Hypothalamus (tissue), 51 donors: Measurements from ENCODE around the gene ANKRA2.
"Not testable (repeated sequence)": the region's sequence is repeated elsewhere in the genome, so short reads cannot be mapped to it uniquely, and the experiment has no call there.

Experiments
- DNase-seq, 51 donors: peaks; one replicate each; lab custom pipeline; 2025; lab: John Stamatoyannopoulos, UW

ANKRA2 gene

GRCh38 chr5:73552642-73553041 lies 12.8 kb downstream of the ANKRA2 start:
- DNase-seq = no peak

GRCh38 chr5:73550016-73550415 lies 15.4 kb downstream of the ANKRA2 start:
- no peak for DNase-seq

- DNase-seq = no peak
These were observed 20.0 kb downstream of the ANKRA2 start for GRCh38 chr5:73545403-73545779.

GRCh38 chr5:73544429-73545402 lies 20.7 kb downstream of the ANKRA2 start:
- DNase-seq = peak in 1 of 51 donors; percentile 2

- no peak for DNase-seq
These were observed 23.4 kb downstream of the ANKRA2 start for GRCh38 chr5:73542020-73542419.

- DNase-seq = no peak
These were observed 25.2 kb downstream of the ANKRA2 start for GRCh38 chr5:73540192-73540591.

GRCh38 chr5:73539730-73540129 lies 25.7 kb downstream of the ANKRA2 start:
- DNase-seq = no peak

- no peak for DNase-seq
These were observed 30.5 kb downstream of the ANKRA2 start for GRCh38 chr5:73534971-73535370.

- DNase-seq = no peak
These were observed 31.3 kb downstream of the ANKRA2 start for GRCh38 chr5:73534011-73534644.

- no peak for DNase-seq
These were observed 33.2 kb downstream of the ANKRA2 start for GRCh38 chr5:73532195-73532594.

- DNase-seq = no peak
These were observed 34.1 kb downstream of the ANKRA2 start for GRCh38 chr5:73531356-73531755.

DNA sequence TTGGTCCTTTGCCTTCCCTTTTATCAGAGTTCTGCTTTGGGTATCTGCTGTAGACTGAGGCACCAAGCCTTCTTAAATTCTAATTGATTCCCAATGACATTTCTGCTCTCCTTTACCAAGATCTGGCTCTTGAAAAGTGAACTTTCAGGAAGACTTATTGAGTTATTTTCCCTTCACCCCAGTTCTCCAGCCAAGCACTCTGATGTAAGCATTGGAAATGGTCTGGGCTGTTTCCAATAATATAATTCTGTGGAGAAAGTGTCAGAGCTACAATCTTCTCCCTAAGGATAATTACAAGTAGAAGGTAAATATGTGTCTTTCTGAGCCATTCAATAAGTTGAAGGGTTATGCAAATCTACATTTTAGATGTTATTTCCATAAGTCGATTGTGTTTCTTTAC lies 36.4 kb downstream of the ANKRA2 start:
- DNase-seq = no peak

DNA sequence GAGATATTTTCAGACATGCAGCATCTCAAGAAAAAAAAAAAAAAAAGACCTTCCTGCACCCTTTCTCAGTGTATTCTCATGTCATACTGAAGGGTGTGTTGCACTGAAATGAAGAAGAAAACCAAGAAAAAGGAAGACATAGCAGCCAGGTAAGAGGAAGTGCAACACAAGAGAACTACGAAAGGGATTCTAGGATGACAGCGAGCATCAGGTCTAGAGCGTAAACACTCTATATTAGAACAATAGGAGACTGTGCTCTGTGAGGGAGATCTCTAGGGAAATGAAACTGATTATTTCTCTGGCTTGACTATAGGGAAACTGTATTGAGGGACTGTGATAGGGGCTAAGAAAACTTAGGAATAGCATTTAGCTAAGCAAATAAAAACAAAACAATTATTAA lies 37.2 kb downstream of the ANKRA2 start:
- no peak for DNase-seq

DNA sequence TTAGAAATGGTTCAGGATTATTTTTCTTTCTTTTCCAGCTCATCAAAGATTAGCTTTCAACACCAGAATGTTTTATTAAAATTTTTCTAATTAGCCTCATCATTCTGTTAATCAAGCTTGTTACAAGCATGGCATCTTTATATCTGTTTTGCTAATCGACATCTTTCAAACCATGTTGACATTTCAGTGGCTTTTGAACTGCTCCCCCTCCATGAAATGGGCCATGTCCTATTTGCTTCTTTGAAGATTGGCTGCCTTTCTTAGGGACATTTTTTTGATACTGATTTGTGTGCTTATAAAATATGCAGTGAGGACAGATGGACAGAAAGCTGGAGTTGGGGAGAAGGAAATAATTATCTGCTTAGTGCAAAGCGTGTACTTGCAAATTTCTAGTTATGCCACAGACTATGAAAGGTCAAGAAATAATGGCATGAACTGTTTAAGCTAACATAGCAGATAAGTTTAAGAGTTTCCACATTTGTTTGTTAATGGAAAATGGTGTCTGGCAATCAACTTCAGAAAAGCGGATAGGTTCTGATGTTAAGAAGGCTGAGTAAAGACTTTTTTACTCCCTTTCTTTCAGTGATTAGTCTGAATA lies 39.7 kb downstream of the ANKRA2 start:
- DNase-seq = no peak

GRCh38 chr5:73523861-73524260 lies 41.6 kb downstream of the ANKRA2 start:
- DNase-seq = no peak

- no peak for DNase-seq
These were observed 42.5 kb downstream of the ANKRA2 start for GRCh38 chr5:73522989-73523388.

DNA sequence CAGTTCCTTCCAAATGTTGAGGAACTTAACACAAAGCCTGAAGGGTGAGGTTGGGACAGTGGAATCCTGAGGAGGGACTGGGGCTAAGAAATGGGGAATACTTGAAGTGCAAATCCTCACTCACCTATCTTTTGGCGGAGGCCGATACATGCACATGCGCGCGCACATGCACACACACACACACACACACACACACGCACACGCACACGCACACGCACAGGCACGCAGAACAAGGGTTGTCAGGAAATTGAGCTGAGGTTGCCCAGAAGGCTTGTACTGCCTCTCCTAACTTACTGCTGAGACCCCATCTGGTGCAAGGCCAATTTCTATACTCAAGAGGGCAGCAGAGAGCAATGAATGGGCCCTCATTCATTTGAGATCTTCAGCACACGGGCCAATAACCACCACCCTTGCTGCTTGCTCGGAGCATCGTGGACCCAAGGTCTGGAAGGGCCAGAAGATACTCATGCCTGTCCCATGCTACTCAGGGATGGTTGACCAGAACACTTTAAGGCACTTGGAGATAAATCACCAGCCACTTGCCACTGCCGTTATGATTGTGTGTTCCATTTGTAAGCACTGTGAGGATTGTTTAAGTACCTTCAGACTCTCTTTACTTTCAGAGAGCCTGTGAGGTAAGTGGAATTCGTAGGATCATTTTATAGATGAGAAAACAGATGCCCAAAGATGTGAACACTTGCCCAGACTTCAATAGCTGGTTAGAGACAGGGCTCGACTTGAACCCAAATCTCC lies 45.7 kb downstream of the ANKRA2 start:
- peak in 43 of 51 donors; percentile 2 to 81 (median 24) for DNase-seq

DNA sequence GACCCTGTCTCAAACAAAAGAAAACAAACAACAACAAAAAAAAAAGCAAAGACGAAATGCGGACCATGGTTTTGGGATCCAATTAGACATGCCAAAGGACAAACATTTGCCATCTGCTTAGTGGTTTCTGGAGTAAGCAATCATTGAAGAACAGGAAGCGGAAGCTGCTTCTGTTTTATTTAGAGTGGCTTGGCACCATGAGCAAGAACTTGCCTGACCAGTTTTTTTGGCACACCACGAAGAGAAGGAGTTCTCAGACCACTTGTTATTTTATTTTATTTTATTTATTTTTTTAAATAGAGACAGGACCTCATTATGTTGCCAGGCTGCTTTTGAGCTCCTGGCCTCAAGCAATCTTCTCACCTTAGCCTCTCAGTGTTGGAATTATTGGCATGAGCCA lies 50.2 kb downstream of the ANKRA2 start:
- no peak for DNase-seq

GRCh38 chr5:73514418-73514817 lies 51.0 kb downstream of the ANKRA2 start:
- no peak for DNase-seq

GRCh38 chr5:73513996-73514395 lies 51.4 kb downstream of the ANKRA2 start:
- no peak for DNase-seq

DNA sequence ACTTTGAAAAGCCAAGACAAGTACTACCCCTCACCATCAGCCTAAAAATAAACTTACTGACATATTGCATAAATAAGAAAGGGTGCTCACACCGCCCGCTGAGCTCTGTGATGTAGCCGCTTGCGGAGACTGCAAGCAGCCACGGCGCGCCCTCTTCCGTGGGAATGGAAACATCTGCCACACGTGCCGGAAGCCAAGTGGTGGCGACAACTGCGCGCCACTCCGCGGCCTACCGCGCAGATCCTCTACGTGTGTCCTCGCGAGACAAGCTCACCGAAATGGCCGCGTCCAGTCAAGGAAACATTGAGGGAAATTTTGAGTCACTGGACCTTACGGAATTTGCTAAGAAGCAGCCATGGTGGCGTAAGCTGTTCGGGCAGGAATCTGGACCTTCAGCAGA lies 56.9 kb downstream of the ANKRA2 start:
- DNase-seq = not testable (repeated sequence)
